Measurements from ENCODE around the gene PABPC1L.
"Not testable (repeated sequence)": the region's sequence is repeated elsewhere in the genome, so short reads cannot be mapped to it uniquely, and the experiment has no call there.

The PABPC1L gene

DNA sequence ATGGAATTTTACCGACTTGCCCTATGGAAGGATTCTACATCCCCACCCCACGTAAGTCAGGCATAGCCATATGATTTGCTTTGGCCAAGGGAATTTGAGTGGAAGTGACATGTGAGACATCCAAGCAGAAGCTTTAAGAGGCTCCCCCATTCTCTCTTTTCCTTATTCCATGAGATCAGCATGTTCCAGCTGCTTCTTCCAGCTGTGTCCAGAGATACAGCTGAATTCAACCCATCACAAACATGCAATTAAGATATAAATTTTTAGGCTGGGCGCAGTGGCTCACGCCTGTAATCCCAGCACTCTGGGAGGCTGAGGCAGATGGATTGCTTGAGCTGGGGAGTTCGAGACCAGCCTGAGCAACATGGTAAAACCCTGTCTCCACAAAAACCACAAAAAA, 40.4 kb upstream of the PABPC1L start:
- TF ChIP-seq, protein P1, sequence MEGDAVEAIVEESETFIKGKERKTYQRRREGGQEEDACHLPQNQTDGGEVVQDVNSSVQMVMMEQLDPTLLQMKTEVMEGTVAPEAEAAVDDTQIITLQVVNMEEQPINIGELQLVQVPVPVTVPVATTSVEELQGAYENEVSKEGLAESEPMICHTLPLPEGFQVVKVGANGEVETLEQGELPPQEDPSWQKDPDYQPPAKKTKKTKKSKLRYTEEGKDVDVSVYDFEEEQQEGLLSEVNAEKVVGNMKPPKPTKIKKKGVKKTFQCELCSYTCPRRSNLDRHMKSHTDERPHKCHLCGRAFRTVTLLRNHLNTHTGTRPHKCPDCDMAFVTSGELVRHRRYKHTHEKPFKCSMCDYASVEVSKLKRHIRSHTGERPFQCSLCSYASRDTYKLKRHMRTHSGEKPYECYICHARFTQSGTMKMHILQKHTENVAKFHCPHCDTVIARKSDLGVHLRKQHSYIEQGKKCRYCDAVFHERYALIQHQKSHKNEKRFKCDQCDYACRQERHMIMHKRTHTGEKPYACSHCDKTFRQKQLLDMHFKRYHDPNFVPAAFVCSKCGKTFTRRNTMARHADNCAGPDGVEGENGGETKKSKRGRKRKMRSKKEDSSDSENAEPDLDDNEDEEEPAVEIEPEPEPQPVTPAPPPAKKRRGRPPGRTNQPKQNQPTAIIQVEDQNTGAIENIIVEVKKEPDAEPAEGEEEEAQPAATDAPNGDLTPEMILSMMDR (IDR thresholded peaks at IDR 0.05; ENCODE audit: unreplicated experiment in 3 of 3) = no peak
- Mint-ChIP-seq H3K36me3 (ENCODE audit: low read depth) (no peaks in the 10 kb centered on the region), H3K9me3 (no peaks in the 10 kb centered on the region), H3K27me3 (ENCODE audit: low read depth) (peaks cover 7% of the 10 kb centered on the region), H3K27ac (no peak overlapping the region), H3K4me1 (no peaks in the 10 kb centered on the region), H3K4me3 (no peak overlapping the region)

DNA sequence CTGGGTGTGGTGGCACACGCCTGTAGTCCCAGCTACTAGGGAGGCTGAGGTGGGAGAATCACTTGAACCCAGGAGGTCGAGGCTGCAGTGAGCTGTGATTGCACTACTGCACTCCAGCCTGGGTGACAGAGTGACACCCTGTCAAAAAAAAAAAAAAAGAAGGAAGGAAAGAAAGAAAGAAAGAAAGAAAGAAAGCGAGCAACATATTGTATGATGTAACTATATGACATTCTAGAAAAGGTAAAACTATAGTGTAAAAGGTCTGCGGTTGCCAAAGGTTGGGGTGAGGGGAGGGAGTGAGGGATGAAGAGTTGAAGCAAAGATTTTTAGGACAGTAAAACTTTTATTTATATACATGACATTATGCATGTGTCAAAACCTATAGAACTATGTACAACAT, 27.5 kb upstream of the PABPC1L start:
- peaks cover 22% of the 10 kb centered on the region for H3K4me1 Mint-ChIP-seq
- not testable (repeated sequence) for H3K27ac Mint-ChIP-seq; H3K9me3 Mint-ChIP-seq; H3K36me3 Mint-ChIP-seq (ENCODE audit: low read depth); H3K27me3 Mint-ChIP-seq (ENCODE audit: low read depth)
- peak overlapping the region in 2 of 3 experiments; percentile 41 to 57 for H3K4me3 Mint-ChIP-seq

DNA sequence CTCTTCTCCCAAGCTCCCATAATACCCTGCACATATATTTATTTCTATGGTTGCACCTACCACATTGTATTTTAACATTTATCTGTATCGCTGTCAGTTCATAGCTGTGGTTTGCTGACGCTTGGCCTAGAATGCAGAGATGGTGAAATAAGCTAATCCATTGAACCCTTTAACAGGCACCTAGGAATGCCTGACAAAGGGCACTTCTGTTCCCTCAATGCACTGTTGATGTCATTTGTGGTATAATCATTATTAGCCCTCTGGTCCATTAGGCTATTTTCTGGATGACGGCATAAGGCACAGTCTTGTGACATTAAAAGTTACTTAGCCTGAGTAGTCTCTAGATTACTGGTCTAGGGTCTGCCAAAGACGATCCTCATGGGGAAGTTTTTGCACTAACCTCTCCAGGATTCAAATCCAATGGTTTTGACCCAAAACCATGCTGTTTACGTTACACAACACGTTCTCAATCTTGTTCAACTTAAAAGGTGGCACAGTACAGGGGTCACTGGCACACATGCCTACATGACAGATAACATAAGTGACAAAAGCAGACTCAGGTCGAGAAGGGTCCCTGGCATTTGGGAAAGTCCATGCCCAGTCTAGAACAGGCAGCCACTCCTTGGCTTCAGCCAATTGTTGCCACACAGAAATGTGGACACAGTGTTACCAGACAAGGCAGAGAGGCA, 26.5 kb upstream of the PABPC1L start:
- TF ChIP-seq, protein P1 (IDR thresholded peaks at IDR 0.05; ENCODE audit: unreplicated experiment in 3 of 3) = no peak
- Mint-ChIP-seq H3K4me1 (peaks cover 32% of the 10 kb centered on the region), H3K9me3 (no peaks in the 10 kb centered on the region), H3K36me3 (ENCODE audit: low read depth) (peaks cover under 1% of the 10 kb centered on the region), H3K4me3 (peak overlapping the region; percentile 92 to 97 (median 92)), H3K27ac (peak overlapping the region in 2 of 3 experiments; percentile 41 to 91), H3K27me3 (ENCODE audit: low read depth) (no peaks in the 10 kb centered on the region)

DNA sequence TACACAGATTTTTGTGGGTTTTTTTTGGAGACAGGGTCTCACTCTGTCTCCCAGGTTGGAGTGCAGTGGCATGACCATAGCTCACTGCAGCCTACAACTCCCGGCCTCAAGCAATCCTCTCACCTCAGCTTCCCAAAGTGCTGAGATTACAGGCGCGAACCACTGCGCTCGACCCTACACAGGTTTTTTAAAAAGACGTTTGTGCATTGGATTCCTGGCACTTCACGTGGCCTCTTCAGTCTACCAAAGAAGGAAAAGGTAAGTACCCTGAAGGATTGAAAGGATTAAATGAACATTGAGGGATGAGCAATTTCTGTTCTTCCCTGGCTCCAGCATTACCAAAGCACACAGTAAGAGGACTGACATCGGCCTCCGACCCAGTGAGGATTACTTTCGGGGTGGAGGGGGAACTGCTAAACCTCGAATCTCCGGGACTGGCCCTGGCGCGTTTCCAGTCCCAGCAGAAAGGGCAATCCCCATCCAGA, 24.9 kb upstream of the PABPC1L start:
- peak overlapping the region; percentile 91 to 93 (median 91) for H3K27ac Mint-ChIP-seq
- H3K4me1 Mint-ChIP-seq = peaks cover 48% of the 10 kb centered on the region
- no peaks in the 10 kb centered on the region for H3K9me3 Mint-ChIP-seq
- H3K4me3 Mint-ChIP-seq = peak overlapping the region; percentile 92 to 97 (median 92)
- peaks cover 5% of the 10 kb centered on the region for H3K36me3 Mint-ChIP-seq (ENCODE audit: low read depth)
- H3K27me3 Mint-ChIP-seq (ENCODE audit: low read depth) = no peaks in the 10 kb centered on the region
- TF ChIP-seq, protein P1 (IDR thresholded peaks at IDR 0.05; ENCODE audit: unreplicated experiment in 3 of 3) = no peak

DNA sequence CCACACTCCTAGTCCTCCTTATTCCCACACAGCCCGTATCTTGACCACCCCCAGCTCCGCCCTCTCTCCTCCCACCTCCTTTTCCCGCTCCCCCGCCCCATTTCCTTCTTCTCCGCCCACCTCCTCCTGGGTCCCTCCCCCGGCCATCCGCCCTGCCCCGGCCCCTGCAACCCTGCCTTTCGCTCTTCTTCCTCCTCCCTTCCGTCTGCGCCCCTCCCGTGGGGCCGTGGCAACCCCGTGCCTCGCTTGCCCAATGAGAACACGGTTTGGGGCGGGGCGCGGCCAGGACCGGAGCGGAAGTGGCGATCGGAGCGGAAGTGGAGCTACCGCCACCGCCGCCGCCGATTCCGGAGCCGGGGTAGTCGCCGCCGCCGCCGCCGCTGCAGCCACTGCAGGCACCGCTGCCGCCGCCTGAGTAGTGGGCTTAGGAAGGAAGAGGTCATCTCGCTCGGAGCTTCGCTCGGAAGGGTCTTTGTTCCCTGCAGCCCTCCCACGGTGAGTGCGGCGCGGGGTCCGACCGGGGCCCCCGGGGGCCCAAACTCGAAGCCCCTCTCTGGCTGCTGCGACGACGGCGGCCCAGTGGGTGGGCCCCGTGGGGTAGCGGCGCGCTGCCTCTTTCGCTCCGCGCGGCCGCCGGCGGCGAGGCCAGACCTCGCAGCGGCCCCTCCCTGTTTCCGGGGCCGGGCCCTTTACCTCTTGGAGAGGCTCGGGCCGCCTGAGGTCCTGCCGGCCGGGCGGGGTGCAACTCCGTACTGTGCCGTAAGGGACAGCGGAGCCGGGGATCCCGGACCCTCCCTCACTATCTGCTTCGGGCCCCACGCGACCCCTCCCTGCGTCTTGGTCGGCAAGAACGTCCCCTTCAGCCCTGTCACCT, 24.2 kb upstream of the PABPC1L start, which contains the start of gene YWHAB:
Gene YWHAB, plus strand, starts transcription at position 314 of the 874 bp plus-strand sequence. CDS start 15,829 bp downstream, outside the sequence.
- no peaks in the 10 kb centered on the region for H3K9me3 Mint-ChIP-seq
- H3K4me3 Mint-ChIP-seq = peak within 1 kb of the TSS; percentile 92 to 99 (median 99)
- no peaks in the 10 kb centered on the region for H3K27me3 Mint-ChIP-seq (ENCODE audit: low read depth)
- H3K4me1 Mint-ChIP-seq = peaks cover 49% of the 10 kb centered on the region
- TF ChIP-seq, protein P1 (IDR thresholded peaks at IDR 0.05; ENCODE audit: unreplicated experiment in 3 of 3) = peak in 1 of 3 experiments; percentile 14
- H3K36me3 Mint-ChIP-seq (ENCODE audit: low read depth) = peaks cover 5% of the 10 kb centered on the region
- H3K27ac Mint-ChIP-seq = peak within 1 kb of the TSS; percentile 91 to 93 (median 93)

DNA sequence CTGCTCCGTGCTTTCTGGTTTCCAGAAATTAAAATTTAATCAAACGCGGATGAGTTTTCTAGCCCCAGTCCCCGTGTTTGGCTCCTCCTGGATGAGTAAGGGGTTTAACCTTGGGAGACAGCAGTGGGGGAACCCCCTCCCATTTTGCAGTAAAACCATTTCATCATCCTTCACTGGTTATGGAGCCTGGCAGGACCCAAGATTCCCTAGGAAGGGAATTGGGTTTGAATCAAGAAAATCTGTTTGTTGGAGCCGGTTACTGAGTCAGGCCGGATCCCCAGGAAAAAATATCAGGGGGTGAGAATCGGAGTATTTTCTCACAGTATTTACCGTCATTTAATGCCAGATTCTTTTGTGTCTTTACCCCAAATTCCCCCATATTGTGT, 23.6 kb upstream of the PABPC1L start:
- Mint-ChIP-seq H3K27me3 (ENCODE audit: low read depth) (no peaks in the 10 kb centered on the region), H3K36me3 (ENCODE audit: low read depth) (peaks cover 5% of the 10 kb centered on the region), H3K27ac (peak overlapping the region; percentile 77 to 93 (median 85)), H3K4me1 (peaks cover 49% of the 10 kb centered on the region), H3K4me3 (peak overlapping the region; percentile 92 to 99 (median 99)), H3K9me3 (no peaks in the 10 kb centered on the region)
- TF ChIP-seq, protein P1 (IDR thresholded peaks at IDR 0.05; ENCODE audit: unreplicated experiment in 3 of 3) = no peak
